ENCODE results near the gene SF1. TPM values are rescaled to one million over a fixed set of nuclear protein-coding genes. Genes with fewer than 3 reads are reported as not detected.

Gene SF1
- total RNA-seq, 1 donor from 2014 or later, result 450 TPM

- Mint-ChIP-seq H3K9me3 (no peaks in the 10 kb centered on the region), H3K4me1 (ENCODE audit: unreplicated experiment) (peaks cover 46% of the 10 kb centered on the region), H3K27me3 (no peaks in the 10 kb centered on the region), H3K27ac (peak overlapping the region; percentile 84), H3K4me3 (peak overlapping the region; percentile 46), H3K36me3 (peaks cover 29% of the 10 kb centered on the region)
- TF ChIP-seq, protein P1, sequence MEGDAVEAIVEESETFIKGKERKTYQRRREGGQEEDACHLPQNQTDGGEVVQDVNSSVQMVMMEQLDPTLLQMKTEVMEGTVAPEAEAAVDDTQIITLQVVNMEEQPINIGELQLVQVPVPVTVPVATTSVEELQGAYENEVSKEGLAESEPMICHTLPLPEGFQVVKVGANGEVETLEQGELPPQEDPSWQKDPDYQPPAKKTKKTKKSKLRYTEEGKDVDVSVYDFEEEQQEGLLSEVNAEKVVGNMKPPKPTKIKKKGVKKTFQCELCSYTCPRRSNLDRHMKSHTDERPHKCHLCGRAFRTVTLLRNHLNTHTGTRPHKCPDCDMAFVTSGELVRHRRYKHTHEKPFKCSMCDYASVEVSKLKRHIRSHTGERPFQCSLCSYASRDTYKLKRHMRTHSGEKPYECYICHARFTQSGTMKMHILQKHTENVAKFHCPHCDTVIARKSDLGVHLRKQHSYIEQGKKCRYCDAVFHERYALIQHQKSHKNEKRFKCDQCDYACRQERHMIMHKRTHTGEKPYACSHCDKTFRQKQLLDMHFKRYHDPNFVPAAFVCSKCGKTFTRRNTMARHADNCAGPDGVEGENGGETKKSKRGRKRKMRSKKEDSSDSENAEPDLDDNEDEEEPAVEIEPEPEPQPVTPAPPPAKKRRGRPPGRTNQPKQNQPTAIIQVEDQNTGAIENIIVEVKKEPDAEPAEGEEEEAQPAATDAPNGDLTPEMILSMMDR (conservative IDR thresholded peaks at IDR 0.05), result no peak
- no peak for DNase-seq (ENCODE audit: extremely low spot score, unreplicated experiment)
Observed at GRCh38 chr11:64763526-64764039, 14.8 kb downstream of the SF1 start.

DNA sequence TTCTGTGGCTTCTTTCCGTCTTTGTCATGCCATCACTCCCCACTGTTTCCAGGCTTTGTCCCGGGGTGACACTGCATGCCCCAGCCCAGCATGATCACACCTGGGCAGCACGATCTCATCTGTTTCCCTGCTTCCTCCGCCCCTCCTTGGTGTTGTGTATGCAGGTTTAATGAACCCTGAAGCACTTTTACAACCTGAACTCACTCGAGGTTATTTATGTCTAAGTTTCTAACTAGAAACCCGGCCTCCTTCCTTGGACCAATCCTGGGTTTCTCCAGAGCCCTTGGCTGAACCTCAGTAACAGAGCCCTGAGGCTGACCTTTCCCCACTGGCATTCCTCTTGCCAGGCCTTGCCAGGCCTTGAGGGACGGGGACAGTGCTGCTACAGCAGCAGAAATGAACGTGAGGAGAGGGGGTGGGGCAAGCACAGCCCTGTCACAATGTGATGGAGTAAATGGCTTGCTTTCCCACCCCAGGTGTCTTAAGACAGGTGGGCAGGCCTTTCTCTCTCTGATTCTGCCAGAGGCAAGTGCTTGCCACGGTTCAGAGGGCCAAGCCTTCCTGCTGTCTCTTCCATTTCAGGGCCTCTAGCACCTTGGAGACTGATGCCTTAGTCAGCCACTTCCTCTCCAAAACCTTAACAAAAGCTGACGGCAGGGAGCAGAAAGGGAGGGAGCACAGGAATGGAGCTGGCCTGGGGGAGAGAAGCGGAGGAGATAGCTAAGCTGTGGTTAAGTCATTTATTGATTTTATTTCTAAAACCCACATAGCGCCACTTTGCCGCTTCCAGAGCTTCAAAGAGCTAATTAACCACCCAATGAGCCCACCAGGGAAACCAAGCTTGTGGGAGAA lies 15.4 kb downstream of the SF1 start:
- H3K36me3 Mint-ChIP-seq, result peaks cover 23% of the 10 kb centered on the region
- no peaks in the 10 kb centered on the region for H3K27me3 Mint-ChIP-seq
- TF ChIP-seq, protein P1 (conservative IDR thresholded peaks at IDR 0.05), result no peak
- DNase-seq (ENCODE audit: extremely low spot score, unreplicated experiment), result no peak
- peak overlapping the region; percentile 84 for H3K27ac Mint-ChIP-seq
- H3K4me3 Mint-ChIP-seq, result peak overlapping the region; percentile 46
- H3K4me1 Mint-ChIP-seq (ENCODE audit: unreplicated experiment), result peaks cover 46% of the 10 kb centered on the region
- no peaks in the 10 kb centered on the region for H3K9me3 Mint-ChIP-seq

- TF ChIP-seq, protein P1 (conservative IDR thresholded peaks at IDR 0.05), result no peak
- peak overlapping the region; percentile 59 for H3K4me3 Mint-ChIP-seq
- peak overlapping the region; percentile 84 for H3K27ac Mint-ChIP-seq
- no peak for DNase-seq (ENCODE audit: extremely low spot score, unreplicated experiment)
- H3K4me1 Mint-ChIP-seq (ENCODE audit: unreplicated experiment), result peaks cover 46% of the 10 kb centered on the region
- peaks cover 19% of the 10 kb centered on the region for H3K36me3 Mint-ChIP-seq
- no peaks in the 10 kb centered on the region for H3K9me3 Mint-ChIP-seq
- H3K27me3 Mint-ChIP-seq, result no peaks in the 10 kb centered on the region
Observed at GRCh38 chr11:64762277-64762673, 16.1 kb downstream of the SF1 start.

DNA sequence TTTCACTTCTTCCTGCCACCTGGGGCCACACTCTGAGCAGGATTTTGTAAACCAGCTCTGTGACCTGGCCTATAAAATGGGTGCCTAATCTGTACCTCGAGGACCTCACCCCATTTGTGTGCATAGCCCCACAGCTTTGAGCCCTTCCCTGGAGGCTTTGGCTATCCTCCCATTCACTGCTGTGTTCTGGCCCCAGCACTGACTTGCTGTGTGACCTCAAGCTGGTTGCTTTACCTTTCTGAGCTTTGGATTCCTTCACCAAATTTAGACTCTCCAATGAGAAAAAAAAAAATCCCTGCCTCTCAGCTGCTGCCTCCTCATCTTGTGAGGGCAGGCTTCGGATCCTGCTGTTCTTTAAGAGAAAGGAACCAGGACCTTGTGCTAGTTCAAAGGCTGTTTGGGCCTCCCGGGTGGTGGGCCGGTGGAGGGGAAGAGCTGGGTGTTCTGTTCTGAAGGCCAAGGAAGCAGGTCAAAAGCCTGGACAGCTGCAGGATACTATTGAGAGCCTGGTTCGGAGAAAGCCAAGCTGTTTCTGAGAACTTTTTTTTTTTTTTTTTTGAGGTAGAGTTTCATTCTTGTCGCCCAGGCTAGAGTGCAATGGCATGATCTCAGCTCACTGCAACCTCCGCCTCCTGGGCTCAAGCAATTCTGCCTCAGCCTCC lies 17.5 kb downstream of the SF1 start:
- no peaks in the 10 kb centered on the region for H3K9me3 Mint-ChIP-seq
- TF ChIP-seq, protein P1 (conservative IDR thresholded peaks at IDR 0.05), result no peak
- no peak for DNase-seq (ENCODE audit: extremely low spot score, unreplicated experiment)
- peak overlapping the region; percentile 61 for H3K27ac Mint-ChIP-seq
- peaks cover 19% of the 10 kb centered on the region for H3K36me3 Mint-ChIP-seq
- no peaks in the 10 kb centered on the region for H3K27me3 Mint-ChIP-seq
- no peak overlapping the region for H3K4me3 Mint-ChIP-seq
- H3K4me1 Mint-ChIP-seq (ENCODE audit: unreplicated experiment), result peaks cover 46% of the 10 kb centered on the region

DNA sequence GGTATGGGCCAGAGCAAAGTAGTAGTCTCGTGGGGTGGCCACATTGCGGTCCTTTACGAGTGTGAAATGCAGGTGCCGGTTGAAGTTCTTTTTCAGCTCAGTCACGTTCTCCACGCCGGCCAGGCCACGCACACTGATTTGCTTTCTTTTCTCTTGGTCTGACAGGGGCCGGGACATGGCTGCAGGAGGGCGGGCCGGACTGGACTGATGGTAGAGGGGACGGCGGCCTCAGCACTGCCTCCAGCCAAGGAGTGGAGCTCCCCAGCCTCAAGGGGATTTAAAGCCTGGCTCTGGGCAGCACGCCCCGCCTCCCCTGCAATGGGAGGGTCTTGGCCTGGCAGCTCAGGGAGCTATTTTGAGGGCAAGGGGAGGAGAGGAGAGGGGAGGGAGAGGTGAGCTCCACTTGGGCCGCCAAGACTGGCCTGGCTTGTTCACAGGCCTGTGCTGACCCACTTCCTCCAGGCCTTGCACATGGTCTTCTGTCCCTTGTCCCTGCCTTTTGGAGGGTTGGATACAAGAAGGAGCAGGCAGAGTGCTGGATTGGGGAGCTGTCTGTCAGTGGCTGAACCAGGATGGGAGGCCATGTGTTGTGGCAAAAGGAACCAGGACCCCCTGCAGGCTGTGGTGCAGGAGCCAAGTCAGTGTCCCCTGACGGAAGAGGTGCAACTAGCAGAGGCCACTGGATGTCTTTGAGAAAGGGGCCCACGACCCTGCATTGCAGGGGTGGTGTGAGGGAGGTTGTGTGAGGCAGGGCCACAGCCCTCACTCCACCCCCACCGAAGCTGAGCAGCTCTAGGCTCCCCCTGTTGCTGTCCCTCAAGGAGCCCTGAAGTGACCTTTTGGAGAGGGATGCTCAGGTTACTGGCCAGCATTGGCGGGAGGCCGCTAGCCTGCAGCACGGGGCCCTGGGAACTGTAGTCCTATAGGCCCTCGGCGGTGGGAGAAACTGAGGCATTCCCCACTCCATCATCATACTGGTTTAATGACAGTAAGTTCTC lies 18.3 kb downstream of the SF1 start, which contains the start of gene PYGM:
Gene PYGM (minus strand): TSS at position 253 of the 998 bp plus-strand sequence. CDS start 76 bp downstream, at position 177.
- no peak for DNase-seq (ENCODE audit: extremely low spot score, unreplicated experiment)
- TF ChIP-seq, protein P1 (conservative IDR thresholded peaks at IDR 0.05), result no peak
- Mint-ChIP-seq H3K4me3 (peak within 1 kb of the TSS; percentile 83), H3K4me1 (ENCODE audit: unreplicated experiment) (peaks cover 46% of the 10 kb centered on the region), H3K27ac (peak within 1 kb of the TSS; percentile 87), H3K36me3 (peaks cover 15% of the 10 kb centered on the region), H3K9me3 (no peaks in the 10 kb centered on the region), H3K27me3 (no peaks in the 10 kb centered on the region)

All from type B pancreatic cell (in vitro differentiated cells).